ENCODE data around the gene CMTM3.

DNA sequence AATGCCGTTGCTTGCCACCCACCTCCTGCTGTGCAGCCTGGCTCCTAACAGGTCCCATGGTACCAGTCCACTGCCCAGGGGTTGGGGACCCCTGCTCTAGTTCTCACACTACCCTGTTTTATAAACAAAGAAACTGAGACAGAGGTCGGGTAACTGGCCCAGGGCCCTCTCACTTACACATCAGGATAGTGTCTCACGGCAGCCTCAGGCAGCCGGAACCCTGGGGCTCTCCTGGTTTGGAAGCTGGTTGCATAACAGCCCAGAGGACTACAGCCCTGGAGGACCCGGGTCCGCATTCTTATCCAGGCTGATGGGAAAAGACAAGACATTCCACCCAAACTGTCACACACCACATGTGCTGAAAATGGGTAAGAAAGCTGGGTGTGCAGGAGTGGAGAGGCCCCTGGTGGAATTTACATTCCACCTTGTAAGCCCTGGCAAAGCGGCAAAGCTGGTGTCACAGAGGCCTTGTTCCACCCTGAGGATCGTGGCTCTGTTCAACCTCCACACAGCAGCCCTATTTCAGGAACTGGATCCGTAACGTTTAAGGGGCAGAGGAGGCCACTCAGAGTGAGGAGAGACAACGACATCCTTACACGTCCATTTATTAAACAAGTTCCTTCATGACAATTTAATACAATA lies 9.8 kb downstream of the CMTM3 start:
- TF ChIP-seq, protein P1, sequence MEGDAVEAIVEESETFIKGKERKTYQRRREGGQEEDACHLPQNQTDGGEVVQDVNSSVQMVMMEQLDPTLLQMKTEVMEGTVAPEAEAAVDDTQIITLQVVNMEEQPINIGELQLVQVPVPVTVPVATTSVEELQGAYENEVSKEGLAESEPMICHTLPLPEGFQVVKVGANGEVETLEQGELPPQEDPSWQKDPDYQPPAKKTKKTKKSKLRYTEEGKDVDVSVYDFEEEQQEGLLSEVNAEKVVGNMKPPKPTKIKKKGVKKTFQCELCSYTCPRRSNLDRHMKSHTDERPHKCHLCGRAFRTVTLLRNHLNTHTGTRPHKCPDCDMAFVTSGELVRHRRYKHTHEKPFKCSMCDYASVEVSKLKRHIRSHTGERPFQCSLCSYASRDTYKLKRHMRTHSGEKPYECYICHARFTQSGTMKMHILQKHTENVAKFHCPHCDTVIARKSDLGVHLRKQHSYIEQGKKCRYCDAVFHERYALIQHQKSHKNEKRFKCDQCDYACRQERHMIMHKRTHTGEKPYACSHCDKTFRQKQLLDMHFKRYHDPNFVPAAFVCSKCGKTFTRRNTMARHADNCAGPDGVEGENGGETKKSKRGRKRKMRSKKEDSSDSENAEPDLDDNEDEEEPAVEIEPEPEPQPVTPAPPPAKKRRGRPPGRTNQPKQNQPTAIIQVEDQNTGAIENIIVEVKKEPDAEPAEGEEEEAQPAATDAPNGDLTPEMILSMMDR (IDR thresholded peaks at IDR 0.05; ENCODE audit: low read length) = no peak
- TF ChIP-seq EZH2 (IDR thresholded peaks at IDR 0.05; ENCODE audit: borderline replicate concordance, low read length) = no peak

Measured in OCI-LY1 (cell line).